HG02678 (cell line): ENCODE measurements around the gene LYRM9.
A peak's percentile ranks its signal among the peaks of the same experiment; 100 is the strongest.
"Not testable (repeated sequence)": the region's sequence is repeated elsewhere in the genome, so short reads cannot be mapped to it uniquely, and the experiment has no call there.

Experiments
- ATAC-seq: cut with Tn5 transposase; IDR thresholded peaks from one replicate; pipeline ENCODE4 v1.9.1; 2021; ENCODE audit warnings: mild to moderate bottlenecking, moderate library complexity; ENCODE audit not compliant: unreplicated experiment

Gene LYRM9

GRCh38 chr17:27906623-27907022 lies 13.5 kb upstream of the LYRM9 start:
- ATAC-seq, result no peak

DNA sequence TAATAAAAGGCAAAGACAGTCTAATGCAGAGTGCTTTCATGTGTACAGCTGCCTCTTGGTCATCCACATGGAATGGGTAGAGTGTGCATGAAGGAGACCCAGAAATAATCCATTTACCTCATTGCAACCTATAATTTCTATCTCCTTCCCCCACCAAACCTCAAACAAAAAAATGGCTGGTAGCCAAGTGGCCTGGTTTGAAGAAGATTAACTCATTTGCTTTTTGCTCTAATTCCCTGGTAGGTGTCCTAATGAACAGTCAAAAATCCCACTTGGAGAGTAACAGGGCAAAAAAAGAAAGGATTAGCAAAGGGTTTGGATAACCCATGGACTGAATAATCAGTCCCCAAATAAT lies 13.0 kb upstream of the LYRM9 start:
- no peak for ATAC-seq

DNA sequence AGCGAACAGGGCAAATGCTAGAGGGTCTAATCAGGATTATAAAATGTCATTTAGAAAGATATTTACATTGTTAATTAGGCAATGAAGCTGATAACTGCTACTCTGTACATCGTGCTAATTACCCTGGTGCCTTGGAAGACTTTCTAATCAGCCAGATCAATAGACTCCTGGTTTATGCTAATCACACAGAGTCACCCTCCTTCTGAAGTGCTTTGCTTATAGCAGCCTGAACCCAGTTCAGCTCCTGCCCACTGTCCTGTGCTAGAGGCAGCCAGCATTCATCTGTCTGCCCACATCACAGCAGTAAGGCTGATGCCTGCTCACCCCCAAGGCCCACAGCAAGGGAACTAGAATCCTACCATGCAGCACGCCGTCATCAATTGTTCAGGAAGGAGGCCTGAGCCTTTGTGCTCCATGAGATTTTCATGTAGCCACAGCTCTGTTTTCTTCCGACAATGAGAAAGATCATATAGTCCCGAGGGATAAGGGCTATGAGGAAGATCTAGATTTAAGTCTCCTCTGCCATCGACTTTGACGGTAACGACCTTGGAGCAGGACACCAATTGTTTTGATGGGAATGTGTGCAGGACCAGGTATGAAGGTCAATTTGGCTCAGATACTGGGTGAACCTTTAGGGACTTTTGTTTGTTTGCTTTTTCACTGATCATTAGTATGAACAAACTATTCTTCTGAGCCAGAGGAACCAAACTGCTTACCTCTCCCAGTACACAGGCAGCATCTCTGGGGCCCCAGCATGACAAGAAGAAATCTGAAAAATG lies 12.5 kb upstream of the LYRM9 start:
- ATAC-seq, result no peak

DNA sequence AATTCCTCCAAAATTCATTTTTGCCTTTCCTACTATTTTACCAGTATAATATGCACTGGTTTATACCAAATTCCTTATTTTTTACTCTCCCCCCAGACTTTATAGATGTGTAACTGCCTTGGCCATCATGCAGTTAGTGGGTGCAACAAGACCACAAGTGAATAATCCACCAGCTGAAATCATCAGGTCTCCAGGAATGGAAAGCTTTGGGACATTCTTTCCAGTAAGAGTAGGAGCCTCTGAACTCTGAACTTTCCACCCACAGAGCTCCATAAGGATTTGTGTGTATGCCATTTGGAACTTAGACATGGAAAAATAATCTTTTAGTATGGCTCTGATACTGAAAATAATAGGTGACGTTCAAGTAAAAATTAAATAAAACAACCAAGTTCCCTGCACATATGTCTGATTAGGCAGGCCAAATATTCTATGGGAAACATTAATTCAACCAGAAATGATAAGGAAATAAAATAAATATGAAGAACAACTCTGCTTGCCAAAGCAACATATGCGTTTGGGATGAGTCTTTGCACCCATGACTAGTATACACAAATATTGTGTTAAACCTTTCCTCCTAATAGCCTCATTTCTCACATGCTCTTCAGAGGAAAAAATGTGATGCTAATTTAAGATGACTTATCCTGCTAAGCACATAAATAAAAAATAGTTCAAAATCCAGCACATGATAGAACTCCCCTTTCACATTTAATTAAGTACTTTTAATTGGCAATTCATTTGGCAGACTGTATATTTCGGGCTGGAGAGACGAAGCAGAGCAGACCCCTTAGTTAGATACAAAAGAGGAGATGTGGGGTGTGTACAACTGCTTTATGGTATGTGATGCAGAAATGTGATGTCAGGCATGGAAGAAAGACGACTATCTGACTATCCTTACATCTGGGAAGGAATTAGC lies 11.6 kb upstream of the LYRM9 start:
- no peak for ATAC-seq

- ATAC-seq, result no peak
Measured at GRCh38 chr17:27904114-27904513, 10.9 kb upstream of the LYRM9 start.

DNA sequence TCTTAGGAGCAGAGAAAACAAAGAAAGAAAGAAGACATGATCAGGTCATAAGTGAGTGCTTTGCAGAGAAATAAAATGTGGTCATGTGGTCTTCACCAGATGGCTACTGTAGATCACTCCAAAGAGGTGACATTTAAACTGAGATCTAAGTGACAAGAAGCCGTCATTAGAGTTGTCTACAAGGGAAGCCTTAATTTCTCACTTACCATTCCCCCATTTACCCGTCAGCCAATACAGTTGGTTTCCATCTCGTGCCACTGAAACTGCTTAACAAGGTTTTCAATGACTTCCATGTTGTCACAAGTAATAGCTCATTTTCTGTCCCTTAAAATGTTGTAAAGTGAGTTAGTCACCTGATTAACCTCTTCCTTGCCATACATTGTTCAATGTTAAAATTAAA lies 6.4 kb upstream of the LYRM9 start:
- ATAC-seq, result no peak

- no peak for ATAC-seq
Measured at GRCh38 chr17:27898096-27898495, 4.9 kb upstream of the LYRM9 start.

GRCh38 chr17:27896701-27897100 lies 3.5 kb upstream of the LYRM9 start:
- no peak for ATAC-seq

DNA sequence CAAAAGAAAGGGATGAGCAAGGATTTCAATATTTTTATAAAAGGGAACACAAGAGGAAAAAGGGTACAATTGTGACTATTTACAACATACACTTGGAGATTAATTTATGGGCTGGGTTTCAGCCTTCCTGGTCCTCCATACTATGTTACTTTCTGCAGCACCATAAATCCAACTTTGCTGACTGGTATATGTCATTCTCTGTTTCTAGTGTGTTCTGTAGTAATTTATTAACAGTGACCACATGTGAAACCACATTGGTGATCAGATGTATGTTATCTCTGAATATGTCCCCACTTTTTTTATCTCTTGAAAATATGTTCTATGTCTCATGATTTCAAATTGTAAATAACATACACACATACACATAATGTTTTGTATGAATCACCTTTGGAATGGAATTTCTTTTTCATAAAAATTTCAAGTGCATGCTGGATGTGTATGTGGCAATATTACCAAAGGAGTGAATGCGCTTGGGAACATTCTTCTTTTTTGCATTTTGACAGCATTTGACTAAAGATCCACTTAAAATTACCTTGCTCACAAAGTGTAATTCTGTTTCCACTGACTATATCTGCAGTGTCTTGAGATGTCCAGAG lies 2.9 kb upstream of the LYRM9 start:
- ATAC-seq, result no peak

GRCh38 chr17:27895123-27895895 lies 2.1 kb upstream of the LYRM9 start:
- no peak for ATAC-seq

DNA sequence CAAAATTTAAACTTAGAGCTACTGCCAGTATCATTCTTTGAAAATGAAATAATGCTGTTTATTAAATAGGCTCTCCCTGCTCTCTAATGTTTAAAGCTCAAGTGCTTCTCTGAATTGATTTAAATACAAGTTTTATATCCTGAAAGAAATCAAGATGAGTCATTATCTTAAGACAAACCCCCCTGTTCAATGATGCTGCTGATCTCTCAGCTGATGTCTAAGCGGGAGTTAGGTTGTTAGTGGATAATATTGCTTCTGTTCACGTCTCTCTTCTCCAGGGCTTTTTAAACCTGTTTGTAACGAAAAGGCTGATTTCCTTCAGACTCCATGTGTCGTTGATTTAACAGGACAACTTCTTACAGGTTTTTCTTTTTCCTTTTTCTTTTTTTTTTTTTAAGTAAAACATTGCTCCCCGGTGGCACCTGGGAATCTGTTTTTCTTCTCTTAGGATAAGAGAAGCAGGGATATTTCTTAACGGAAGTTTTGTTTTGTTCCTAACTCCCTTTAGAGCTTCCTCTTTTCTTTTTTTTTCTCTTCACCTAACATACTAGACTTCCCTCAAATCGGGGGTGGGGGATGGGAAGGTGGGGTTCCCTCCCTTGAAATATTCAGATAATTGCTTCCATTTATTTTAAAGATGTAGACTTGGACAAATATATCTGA lies 807 bp upstream of the LYRM9 start:
- ATAC-seq, result no peak

DNA sequence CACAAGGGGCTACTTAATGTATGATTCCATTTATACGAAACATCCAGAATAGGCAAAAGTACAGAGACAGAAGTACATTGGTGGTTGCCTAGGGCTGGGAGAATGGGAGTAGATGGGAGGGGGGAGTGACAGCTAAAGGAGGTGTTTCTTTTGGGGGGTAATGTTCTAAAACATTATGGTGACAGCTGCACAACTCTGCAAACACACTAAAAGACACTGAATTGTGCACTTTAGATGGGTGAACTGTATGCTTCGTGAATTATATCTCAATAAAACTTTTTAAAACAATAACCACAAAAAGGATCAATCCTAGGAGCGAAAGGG lies 661 bp downstream of the LYRM9 start:
- ATAC-seq, result no peak

DNA sequence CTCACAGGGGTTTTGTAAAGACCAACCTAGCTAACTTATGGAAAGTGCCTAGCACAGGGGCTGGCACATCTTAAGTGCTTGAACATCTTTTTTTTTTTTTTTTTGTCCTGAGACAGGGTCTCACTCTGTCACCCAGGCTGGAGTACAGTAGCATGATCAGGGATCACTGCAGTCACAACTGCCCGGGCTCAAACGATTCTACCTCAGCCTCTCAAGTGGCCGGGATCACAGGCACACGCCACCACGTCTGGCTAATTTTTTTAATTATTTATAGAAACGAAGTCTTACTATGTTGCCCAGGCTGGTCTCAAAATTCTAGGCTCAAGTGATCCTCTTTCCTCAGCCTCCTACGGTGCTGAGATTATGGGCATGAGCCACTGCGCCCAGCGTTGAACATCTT lies 1.3 kb downstream of the LYRM9 start:
- no peak for ATAC-seq

GRCh38 chr17:27889711-27890251 lies 3.4 kb downstream of the LYRM9 start:
- no peak for ATAC-seq

- ATAC-seq, result no peak
Measured at GRCh38 chr17:27888945-27889344, 4.2 kb downstream of the LYRM9 start.

DNA sequence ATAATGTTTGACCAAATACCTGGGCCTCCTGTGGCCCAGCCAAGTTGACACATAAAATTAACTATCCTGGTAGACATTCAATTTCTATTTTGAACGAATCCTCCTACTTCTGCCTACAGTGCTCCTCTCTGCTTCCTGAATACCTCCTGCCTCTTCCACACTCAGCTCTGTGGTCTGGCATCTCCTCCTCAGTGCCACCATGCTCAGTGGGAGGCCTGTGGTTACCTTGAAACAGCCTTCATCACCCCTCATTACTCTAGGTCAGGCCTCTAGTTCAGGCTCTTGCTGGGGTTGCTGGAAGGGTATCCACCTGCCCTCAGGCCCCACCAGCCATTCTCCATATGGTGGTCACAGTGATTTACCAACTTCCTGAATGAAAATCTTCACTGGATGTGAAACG lies 5.1 kb downstream of the LYRM9 start:
- no peak for ATAC-seq

DNA sequence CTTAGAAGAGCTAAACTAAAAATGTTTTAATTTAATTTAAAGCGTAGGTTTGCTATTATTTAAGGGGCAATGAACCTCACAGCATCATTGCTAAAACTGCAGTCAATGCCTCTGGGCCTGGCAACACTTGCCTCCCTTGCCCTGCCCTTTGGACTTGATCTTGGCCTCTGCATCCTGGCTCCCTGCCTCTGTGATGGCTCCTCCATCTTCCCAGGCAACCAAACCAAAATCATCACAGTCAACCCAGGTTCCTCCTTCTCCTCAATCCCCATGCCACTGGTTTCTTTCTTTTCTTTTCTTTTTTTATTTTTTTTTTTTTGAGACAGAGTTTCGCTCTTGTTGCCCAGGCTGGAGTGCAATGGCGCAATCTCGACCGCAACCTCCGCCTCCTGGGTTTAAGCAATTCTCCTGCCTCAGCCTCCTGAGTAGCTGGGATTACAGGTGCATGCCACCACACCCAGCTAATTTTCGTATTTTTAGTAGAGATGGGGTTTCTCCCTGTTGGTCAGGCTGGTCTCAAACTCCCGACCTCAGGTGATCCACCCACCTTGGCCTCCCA lies 6.7 kb downstream of the LYRM9 start:
- ATAC-seq, result not testable (repeated sequence)

DNA sequence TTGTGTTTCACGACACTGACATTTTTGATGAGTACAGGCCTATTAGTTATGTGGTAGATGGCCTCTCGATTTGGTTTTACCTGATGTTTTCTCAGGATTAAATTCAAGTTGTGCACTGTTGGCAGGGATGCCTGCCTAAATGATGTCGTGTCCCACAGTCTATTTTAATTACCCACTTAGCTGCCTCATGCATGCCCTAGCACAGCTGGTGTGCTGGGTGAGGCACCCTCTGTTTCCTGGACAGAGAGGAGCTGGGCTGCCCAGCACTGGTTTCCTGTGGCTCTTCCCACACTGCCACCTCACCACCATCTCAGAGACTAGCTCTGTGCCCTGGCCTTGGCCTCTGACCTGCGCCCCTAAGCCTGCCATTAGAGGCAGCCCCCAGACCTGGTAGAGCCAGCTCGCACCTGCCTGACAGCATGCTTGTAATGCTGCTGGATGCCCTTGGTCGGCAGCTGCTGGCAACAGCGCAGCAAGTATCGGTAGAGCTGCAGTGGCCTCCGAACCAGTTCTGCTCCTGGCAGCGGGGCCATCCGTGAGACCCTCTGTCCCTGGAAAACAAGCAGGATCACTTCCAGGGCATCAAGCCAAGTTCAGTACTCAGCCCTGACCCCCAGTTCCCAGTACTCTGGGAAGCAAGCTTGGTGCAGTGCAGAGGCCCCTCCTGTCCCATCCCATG lies 10.9 kb downstream of the LYRM9 start:
- no peak for ATAC-seq

GRCh38 chr17:27879987-27880608 lies 13.1 kb downstream of the LYRM9 start:
- ATAC-seq, result peak; percentile 57
